MCF 10A (cell line): Measurements from ENCODE around the gene DOHH. TPM values are rescaled to one million over a fixed set of nuclear protein-coding genes. Genes with fewer than 3 reads are reported as not detected.

ENCODE experiments used
- BruUV-seq: library from RNA; stranded (reverse); fragments of 400-500 nt; replicated peaks from 2 replicates; lab custom pipeline; 2021; lab: Mats Ljungman, UMichigan
- CTCF ChIA-PET: fragments of 300-600 bp; sonication (Branson Sonifier 250); formaldehyde crosslinking; extraction: SDS; loops from one replicate; lab custom pipeline; 2021; ENCODE audit warnings: antibody characterized with exemption, inconsistent platforms; lab: Yijun Ruan, JAX
- POLR2A ChIA-PET: fragments of 300-600, 350-650 bp; sonication (Branson Sonifier 250); formaldehyde crosslinking; extraction: SDS; loops from one replicate; lab custom pipeline; 2020; ENCODE audit warnings: antibody characterized with exemption, inconsistent platforms; lab: Yijun Ruan, JAX
- DNase-seq: peaks from one replicate; pipeline ENCODE4 v3.0.0-alpha.2; 2018; ENCODE audit not compliant: unreplicated experiment
- H3K27ac Mint-ChIP-seq: one replicate; pipeline ENCODE4 v1.8.0; 2022; ENCODE audit warnings: mild to moderate bottlenecking, low read depth, mixed read lengths; ENCODE audit not compliant: unreplicated experiment
- H3K27me3 Mint-ChIP-seq: one replicate; pipeline ENCODE4 v1.8.0; 2022; ENCODE audit warnings: mixed read lengths; ENCODE audit not compliant: insufficient read depth, unreplicated experiment
- H3K36me3 Mint-ChIP-seq: one replicate; pipeline ENCODE4 v1.8.0; 2022; ENCODE audit warnings: mild to moderate bottlenecking, moderate library complexity, mixed read lengths; ENCODE audit not compliant: insufficient read depth, unreplicated experiment
- H3K4me1 Mint-ChIP-seq: one replicate; pipeline ENCODE4 v1.8.0; 2022; ENCODE audit warnings: mixed read lengths; ENCODE audit not compliant: insufficient read depth, unreplicated experiment
- H3K4me3 Mint-ChIP-seq: one replicate; pipeline ENCODE4 v1.8.0; 2022; ENCODE audit warnings: mild to moderate bottlenecking, moderate library complexity, mixed read lengths; ENCODE audit not compliant: unreplicated experiment
- H3K9me3 Mint-ChIP-seq: one replicate; pipeline ENCODE4 v1.8.0; 2022; ENCODE audit warnings: mixed read lengths; ENCODE audit not compliant: unreplicated experiment
- intact Hi-C: fragments of 100-400 bp; cut with micrococcal nuclease; formaldehyde crosslinking; loops from 2 replicates; pipeline ENCODE4 v1.14.1; 2022
- total RNA-seq: library from RNA; stranded (reverse); gene quantifications from 2 replicates; pipeline ENCODE4 v1.2.3, GENCODE V29; 2022
- TF ChIP-seq, protein P1 (sequence below): fragments of 200-600 bp; IDR thresholded peaks from one replicate; pipeline ENCODE4 v1.8.0; 2022; ENCODE audit warnings: antibody characterized with exemption, mild to moderate bottlenecking; ENCODE audit not compliant: unreplicated experiment

Gene DOHH
- total RNA-seq, 1 experiment from 2014 or later, result 16.3 TPM

DNA sequence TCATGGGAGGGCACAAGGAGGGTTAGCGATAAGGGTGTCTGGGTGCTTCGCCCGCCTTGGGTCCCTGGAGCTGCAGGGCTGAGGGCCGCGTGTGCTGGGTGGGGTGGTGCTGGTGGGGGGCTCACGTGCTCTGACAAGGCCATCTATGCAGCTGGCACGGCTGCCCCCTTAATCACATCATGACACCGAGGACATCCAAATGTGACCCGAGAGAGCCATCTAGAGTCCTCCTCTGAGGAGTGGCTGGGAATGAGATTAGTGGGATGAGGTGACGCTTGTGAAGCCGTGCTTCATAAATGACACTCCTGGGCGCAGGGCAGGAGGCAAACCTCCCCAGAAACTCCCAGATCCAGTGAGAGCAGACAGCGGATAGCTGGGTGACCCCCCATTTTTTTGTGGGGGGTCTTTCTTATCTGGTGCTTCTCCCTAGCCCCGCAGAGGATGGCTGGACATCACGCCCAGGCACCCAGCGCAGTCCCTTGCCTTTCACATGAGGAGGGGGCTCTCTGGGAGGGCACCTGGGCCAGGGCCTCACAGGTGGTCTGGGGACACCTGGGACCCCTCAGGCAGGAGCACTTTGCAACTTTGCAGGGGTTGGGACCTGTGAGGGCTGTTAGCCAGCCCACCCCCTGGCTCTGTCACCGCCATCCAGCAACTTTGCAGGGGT, 12.2 kb upstream of the DOHH start:
- H3K27ac Mint-ChIP-seq, result no peak overlapping the region
- no peak for DNase-seq
- no peak overlapping the region for H3K4me3 Mint-ChIP-seq
- H3K27me3 Mint-ChIP-seq, result no peaks in the 10 kb centered on the region
- TF ChIP-seq, protein P1, sequence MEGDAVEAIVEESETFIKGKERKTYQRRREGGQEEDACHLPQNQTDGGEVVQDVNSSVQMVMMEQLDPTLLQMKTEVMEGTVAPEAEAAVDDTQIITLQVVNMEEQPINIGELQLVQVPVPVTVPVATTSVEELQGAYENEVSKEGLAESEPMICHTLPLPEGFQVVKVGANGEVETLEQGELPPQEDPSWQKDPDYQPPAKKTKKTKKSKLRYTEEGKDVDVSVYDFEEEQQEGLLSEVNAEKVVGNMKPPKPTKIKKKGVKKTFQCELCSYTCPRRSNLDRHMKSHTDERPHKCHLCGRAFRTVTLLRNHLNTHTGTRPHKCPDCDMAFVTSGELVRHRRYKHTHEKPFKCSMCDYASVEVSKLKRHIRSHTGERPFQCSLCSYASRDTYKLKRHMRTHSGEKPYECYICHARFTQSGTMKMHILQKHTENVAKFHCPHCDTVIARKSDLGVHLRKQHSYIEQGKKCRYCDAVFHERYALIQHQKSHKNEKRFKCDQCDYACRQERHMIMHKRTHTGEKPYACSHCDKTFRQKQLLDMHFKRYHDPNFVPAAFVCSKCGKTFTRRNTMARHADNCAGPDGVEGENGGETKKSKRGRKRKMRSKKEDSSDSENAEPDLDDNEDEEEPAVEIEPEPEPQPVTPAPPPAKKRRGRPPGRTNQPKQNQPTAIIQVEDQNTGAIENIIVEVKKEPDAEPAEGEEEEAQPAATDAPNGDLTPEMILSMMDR, result no peak
- ChIA-PET CTCF (interaction anchor here (0.6 kb wide), 1 partner anchor 1191 kb away, joined by 3 read pairs; no protein-coding TSS in a partner anchor), POLR2A (no interaction called here)
- intact Hi-C loops, result no loop called here
- H3K9me3 Mint-ChIP-seq, result no peaks in the 10 kb centered on the region
- no TSS peak for BruUV-seq
- H3K36me3 Mint-ChIP-seq, result peaks cover 8% of the 10 kb centered on the region
- H3K4me1 Mint-ChIP-seq, result peaks cover 14% of the 10 kb centered on the region

DNA sequence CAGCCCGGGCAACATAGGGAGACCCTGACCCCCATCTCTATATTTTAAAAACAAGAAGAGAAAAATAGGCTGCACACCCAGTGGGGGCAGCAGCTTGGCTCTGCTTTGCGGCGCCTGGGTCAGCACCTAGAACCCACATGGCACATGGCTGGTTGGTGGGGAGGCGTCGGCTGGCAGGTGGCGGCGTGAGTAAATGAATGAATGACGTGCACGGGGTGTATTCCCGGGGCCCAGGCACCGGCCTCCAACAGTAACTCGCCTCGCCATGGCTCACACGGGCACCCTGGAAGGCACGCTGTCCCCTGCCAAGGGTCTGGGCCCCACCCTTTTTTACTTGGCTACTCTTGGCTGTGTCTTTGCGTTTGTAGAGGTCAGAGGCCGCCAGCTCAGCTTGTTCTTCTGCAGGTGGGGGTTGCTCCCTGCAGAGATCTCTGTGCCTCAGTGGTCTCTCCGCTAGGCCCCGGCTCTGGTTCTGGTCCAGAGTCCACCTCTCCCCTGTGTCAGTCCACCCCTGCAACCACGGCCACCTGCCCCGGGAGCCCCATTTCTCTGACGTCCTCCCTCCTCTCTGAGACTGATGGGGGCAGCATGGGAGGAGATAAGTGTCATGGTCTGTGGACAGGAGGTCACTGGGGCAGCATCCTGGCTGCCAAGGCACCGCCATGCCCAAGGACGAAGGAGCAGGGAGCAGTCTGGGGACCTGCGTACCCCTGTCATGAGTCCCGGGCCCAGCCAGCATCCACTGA, 11.2 kb upstream of the DOHH start:
- intact Hi-C loops, result no loop called here
- TF ChIP-seq, protein P1, result no peak
- ChIA-PET POLR2A (no interaction called here), CTCF (interaction anchor here (0.7 kb wide), 1 partner anchor 7 kb away, joined by 3 read pairs; no protein-coding TSS in a partner anchor)
- H3K4me1 Mint-ChIP-seq, result peaks cover 19% of the 10 kb centered on the region
- no peaks in the 10 kb centered on the region for H3K9me3 Mint-ChIP-seq
- DNase-seq, result no peak
- H3K27ac Mint-ChIP-seq, result no peak overlapping the region
- no TSS peak for BruUV-seq
- H3K27me3 Mint-ChIP-seq, result no peaks in the 10 kb centered on the region
- peaks cover 11% of the 10 kb centered on the region for H3K36me3 Mint-ChIP-seq
- H3K4me3 Mint-ChIP-seq, result no peak overlapping the region

DNA sequence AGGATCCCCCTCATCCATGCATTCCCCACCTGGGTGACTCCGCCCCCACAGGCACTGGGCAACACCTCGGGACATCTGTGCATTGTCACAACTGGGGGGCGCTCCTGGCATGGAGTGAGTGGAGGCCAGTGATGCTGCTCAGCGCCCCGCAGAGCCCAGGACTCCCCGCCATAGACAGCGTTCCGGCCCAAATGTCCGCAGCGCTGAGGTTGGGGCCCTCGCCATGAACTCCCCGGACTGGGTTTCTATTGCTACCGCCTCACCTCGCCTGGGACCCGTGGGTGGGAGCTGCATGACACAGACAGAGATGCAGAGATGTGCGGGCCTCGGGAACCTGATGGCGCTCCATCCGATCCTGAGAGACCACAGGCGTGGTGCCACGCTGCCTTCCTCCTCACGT, 10.3 kb upstream of the DOHH start:
- peaks cover 19% of the 10 kb centered on the region for H3K4me1 Mint-ChIP-seq
- peaks cover 14% of the 10 kb centered on the region for H3K36me3 Mint-ChIP-seq
- TF ChIP-seq, protein P1, result no peak
- CTCF ChIA-PET, result no interaction called here
- no peak overlapping the region for H3K27ac Mint-ChIP-seq
- no peaks in the 10 kb centered on the region for H3K27me3 Mint-ChIP-seq
- DNase-seq, result no peak
- BruUV-seq, result no TSS peak
- no peak overlapping the region for H3K4me3 Mint-ChIP-seq
- intact Hi-C loops, result no loop called here
- no peaks in the 10 kb centered on the region for H3K9me3 Mint-ChIP-seq
- POLR2A ChIA-PET, result no interaction called here

DNA sequence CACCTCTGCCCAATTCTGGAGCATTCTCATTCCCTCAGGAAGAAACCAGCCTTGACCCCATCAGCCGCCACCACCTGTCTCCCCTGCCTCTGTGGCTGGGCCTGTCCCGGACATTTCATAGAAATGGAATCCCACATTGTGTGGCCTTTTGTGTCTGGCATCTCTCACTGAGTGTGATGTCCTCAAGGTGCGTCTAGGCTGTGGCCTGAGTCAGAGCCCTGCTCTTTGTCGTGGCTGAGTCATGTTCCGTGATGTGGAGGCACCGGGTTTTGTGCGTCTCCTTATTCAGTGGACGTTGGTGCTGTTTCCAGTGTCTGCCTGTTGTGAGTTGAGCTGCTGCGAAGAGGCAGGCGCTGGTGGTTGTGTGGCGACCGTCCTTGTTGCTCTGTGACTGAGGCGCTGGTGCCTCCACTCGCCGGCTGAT, 9.1 kb upstream of the DOHH start:
- peak; percentile 67 for DNase-seq
- peak overlapping the region; percentile 37 for H3K27ac Mint-ChIP-seq
- CTCF ChIA-PET, result interaction anchor here (1.0 kb wide), 1 partner anchor 192 kb away, joined by 4 read pairs; no protein-coding TSS in a partner anchor
- H3K9me3 Mint-ChIP-seq, result no peaks in the 10 kb centered on the region
- POLR2A ChIA-PET, result interaction anchor here (0.8 to 1.6 kb wide), 2 partner anchors 9 to 47 kb away, joined by 4 to 6 read pairs; partner anchors contain the start of gene DOHH
- peaks cover 14% of the 10 kb centered on the region for H3K36me3 Mint-ChIP-seq
- intact Hi-C loops, result no loop called here
- H3K4me1 Mint-ChIP-seq, result peaks cover 19% of the 10 kb centered on the region
- no TSS peak for BruUV-seq
- H3K27me3 Mint-ChIP-seq, result no peaks in the 10 kb centered on the region
- H3K4me3 Mint-ChIP-seq, result peak overlapping the region; percentile 41
- TF ChIP-seq, protein P1, result no peak
